Gastrocnemius medialis (tissue), 4 donors: ENCODE data around the gene GABBR2.

Source experiments
- POLR2A ChIP-seq, 2 donors: fragments of 450-650 bp; IDR thresholded peaks; one replicate each; pipeline ENCODE4 v1.6.1; 2017; ENCODE audit warnings: antibody characterized with exemption in 2 of 2, mild to moderate bottlenecking in 2 of 2, moderate library complexity in 2 of 2
- TF ChIP-seq, protein P1 (sequence below), 5 experiments: fragments of 450-650 bp in 3 of 5; fragments of 200-600 bp in 2 of 5; sonication (generic) in 2 of 5; IDR thresholded peaks in 4 of 5; conservative IDR thresholded peaks in 1 of 5; 1 replicate in 4 of 5; 2 replicates in 1 of 5; pipeline ENCODE4 v1.5.1; 2016 to 2019; ENCODE audit warnings: antibody characterized with exemption in 5 of 5, mild to moderate bottlenecking in 3 of 5, moderate library complexity in 3 of 5

- TF ChIP-seq POLR2A (IDR thresholded peaks at IDR 0.05) = no peak
- TF ChIP-seq, protein P1, sequence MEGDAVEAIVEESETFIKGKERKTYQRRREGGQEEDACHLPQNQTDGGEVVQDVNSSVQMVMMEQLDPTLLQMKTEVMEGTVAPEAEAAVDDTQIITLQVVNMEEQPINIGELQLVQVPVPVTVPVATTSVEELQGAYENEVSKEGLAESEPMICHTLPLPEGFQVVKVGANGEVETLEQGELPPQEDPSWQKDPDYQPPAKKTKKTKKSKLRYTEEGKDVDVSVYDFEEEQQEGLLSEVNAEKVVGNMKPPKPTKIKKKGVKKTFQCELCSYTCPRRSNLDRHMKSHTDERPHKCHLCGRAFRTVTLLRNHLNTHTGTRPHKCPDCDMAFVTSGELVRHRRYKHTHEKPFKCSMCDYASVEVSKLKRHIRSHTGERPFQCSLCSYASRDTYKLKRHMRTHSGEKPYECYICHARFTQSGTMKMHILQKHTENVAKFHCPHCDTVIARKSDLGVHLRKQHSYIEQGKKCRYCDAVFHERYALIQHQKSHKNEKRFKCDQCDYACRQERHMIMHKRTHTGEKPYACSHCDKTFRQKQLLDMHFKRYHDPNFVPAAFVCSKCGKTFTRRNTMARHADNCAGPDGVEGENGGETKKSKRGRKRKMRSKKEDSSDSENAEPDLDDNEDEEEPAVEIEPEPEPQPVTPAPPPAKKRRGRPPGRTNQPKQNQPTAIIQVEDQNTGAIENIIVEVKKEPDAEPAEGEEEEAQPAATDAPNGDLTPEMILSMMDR (IDR thresholded peaks at IDR 0.05 in 4 of 5, conservative IDR thresholded peaks at IDR 0.05 in 1 of 5) = no peak
Measured at GRCh38 chr9:98568234-98568908, 140.4 kb downstream of the GABBR2 start.
